Activated CD4-positive, alpha-beta T cell treated with anti-CD3 and anti-CD28 coated beads, Interleukin-2, amount 50 U/mL, for 24 hours (primary cell): ENCODE results near the gene MAB21L1.

Experiments used
- DNase-seq, 2 donors: peaks; one replicate each; pipeline ENCODE4 v3.0.0-alpha.2; 2020; ENCODE audit warnings: low read depth in 1 of 2, low spot score in 1 of 2

Gene MAB21L1

GRCh38 chr13:35480346-35480745, 3.9 kb upstream of the MAB21L1 start:
- DNase-seq, result no peak

GRCh38 chr13:35479706-35480105, 3.2 kb upstream of the MAB21L1 start:
- DNase-seq, result no peak

- DNase-seq, result no peak
These were observed 2.6 kb upstream of the MAB21L1 start for GRCh38 chr13:35479038-35479492.

GRCh38 chr13:35478271-35479037, 2.0 kb upstream of the MAB21L1 start:
- no peak for DNase-seq

GRCh38 chr13:35477386-35477946, 977 bp upstream of the MAB21L1 start:
- no peak for DNase-seq

- DNase-seq, result no peak
These were observed 1.1 kb downstream of the MAB21L1 start for GRCh38 chr13:35475212-35475959.

- no peak for DNase-seq
These were observed 1.8 kb downstream of the MAB21L1 start for GRCh38 chr13:35474496-35475211.

- no peak for DNase-seq
These were observed 2.7 kb downstream of the MAB21L1 start for GRCh38 chr13:35473802-35474201.

- DNase-seq, result no peak
These were observed 3.2 kb downstream of the MAB21L1 start for GRCh38 chr13:35473206-35473775.

GRCh38 chr13:35472323-35472881, 4.1 kb downstream of the MAB21L1 start:
- no peak for DNase-seq

GRCh38 chr13:35471706-35472322, 4.7 kb downstream of the MAB21L1 start:
- no peak for DNase-seq

- DNase-seq, result no peak
These were observed 5.5 kb downstream of the MAB21L1 start for GRCh38 chr13:35470671-35471661.

- no peak for DNase-seq
These were observed 6.5 kb downstream of the MAB21L1 start for GRCh38 chr13:35469806-35470525.

GRCh38 chr13:35468195-35468594, 8.3 kb downstream of the MAB21L1 start:
- DNase-seq, result no peak

- no peak for DNase-seq
These were observed 11.1 kb downstream of the MAB21L1 start for GRCh38 chr13:35465371-35465770.

- DNase-seq, result no peak
These were observed 16.4 kb downstream of the MAB21L1 start for GRCh38 chr13:35460061-35460460.

- DNase-seq, result no peak
These were observed 19.2 kb downstream of the MAB21L1 start for GRCh38 chr13:35457258-35457657.

- DNase-seq, result no peak
These were observed 21.5 kb downstream of the MAB21L1 start for GRCh38 chr13:35455022-35455421.
